Measurements from ENCODE around the gene STARD7. TPM values are rescaled to one million over a fixed set of nuclear protein-coding genes. Genes with fewer than 3 reads are reported as not detected.

The STARD7 gene
- total RNA-seq, 1 experiment from 2014 or later, result 224 TPM

GRCh38 chr2:96176661-96177060, 32.0 kb downstream of the STARD7 start:
- Mint-ChIP-seq H3K4me3 (ENCODE audit: unreplicated experiment) (no peak overlapping the region), H3K27ac (ENCODE audit: unreplicated experiment) (no peak overlapping the region), H3K4me1 (ENCODE audit: low read depth, unreplicated experiment) (no peaks in the 10 kb centered on the region), H3K9me3 (ENCODE audit: unreplicated experiment) (no peaks in the 10 kb centered on the region), H3K36me3 (ENCODE audit: insufficient read depth, unreplicated experiment) (no peaks in the 10 kb centered on the region), H3K27me3 (ENCODE audit: insufficient read depth, unreplicated experiment) (no peaks in the 10 kb centered on the region)
- Histone ChIP-seq H3K4me1 (no peaks in the 10 kb centered on the region), H3K4me3 (ENCODE audit: low read depth, low read length) (no peak overlapping the region), H3K36me3 (ENCODE audit: control insufficient read depth, insufficient read depth, low read length) (no peaks in the 10 kb centered on the region), H3K27me3 (replicated peaks; ENCODE audit: control insufficient read depth, insufficient read depth, low read length) (no peaks in the 10 kb centered on the region), H3K9me3 (no peaks in the 10 kb centered on the region)
- no peak for DNase-seq
- TF ChIP-seq CTCF (IDR thresholded peaks at IDR 0.05; ENCODE audit: insufficient read depth in 1 of 2, low read depth in 1 of 2, low read length in 1 of 2, severe bottlenecking in 1 of 2, unreplicated experiment in 1 of 2), result no peak
- CTCF ChIA-PET, result interaction anchor here (1.4 kb wide), 1 partner anchor 154 kb away, joined by 4 read pairs; no protein-coding TSS in a partner anchor
- POLR2A ChIA-PET, result no interaction called here
- intact Hi-C loops (cut with micrococcal nuclease; ENCODE audit: unreplicated experiment), result loop anchor here (10.0 kb wide), 1 partner anchor 152 kb away; no protein-coding TSS in a partner anchor
- BruUV-seq (replicated peaks), result no TSS peak

- Histone ChIP-seq H3K9me3 (no peaks in the 10 kb centered on the region; the same call in 1 of the 2 replicates), H3K27me3 (replicated peaks; ENCODE audit: control insufficient read depth, insufficient read depth, low read length) (no peaks in the 10 kb centered on the region), H3K36me3 (ENCODE audit: control insufficient read depth, insufficient read depth, low read length) (no peaks in the 10 kb centered on the region), H3K4me1 (no peaks in the 10 kb centered on the region), H3K4me3 (ENCODE audit: low read depth, low read length) (no peak overlapping the region)
- Mint-ChIP-seq H3K4me3 (ENCODE audit: unreplicated experiment) (no peak overlapping the region), H3K36me3 (ENCODE audit: insufficient read depth, unreplicated experiment) (peaks cover under 1% of the 10 kb centered on the region), H3K9me3 (ENCODE audit: unreplicated experiment) (no peaks in the 10 kb centered on the region), H3K4me1 (ENCODE audit: low read depth, unreplicated experiment) (no peaks in the 10 kb centered on the region), H3K27me3 (ENCODE audit: insufficient read depth, unreplicated experiment) (no peaks in the 10 kb centered on the region), H3K27ac (ENCODE audit: unreplicated experiment) (no peak overlapping the region)
- ChIA-PET CTCF (interaction anchor here (1.4 to 1.8 kb wide), 2 partner anchors 91 to 153 kb away, joined by 4 to 10 read pairs; no protein-coding TSS in a partner anchor), POLR2A (no interaction called here)
- no peak for TF ChIP-seq CTCF (IDR thresholded peaks at IDR 0.05; ENCODE audit: insufficient read depth in 1 of 2, low read depth in 1 of 2, low read length in 1 of 2, severe bottlenecking in 1 of 2, unreplicated experiment in 1 of 2)
- BruUV-seq (replicated peaks), result no TSS peak
- intact Hi-C loops (cut with micrococcal nuclease; ENCODE audit: unreplicated experiment), result loop anchor here (2.0 to 10.0 kb wide), 3 partner anchors 67 to 183 kb away; no protein-coding TSS in a partner anchor
- DNase-seq, result no peak
These were observed 32.7 kb downstream of the STARD7 start for GRCh38 chr2:96175951-96176350.

GRCh38 chr2:96174251-96175144, 34.1 kb downstream of the STARD7 start:
- H3K4me3 ChIP-seq (ENCODE audit: low read depth, low read length), result no peak overlapping the region
- H3K4me1 ChIP-seq, result no peaks in the 10 kb centered on the region
- H3K4me3 Mint-ChIP-seq (ENCODE audit: unreplicated experiment), result no peak overlapping the region
- peaks cover 9% of the 10 kb centered on the region for H3K36me3 Mint-ChIP-seq (ENCODE audit: insufficient read depth, unreplicated experiment)
- peak; percentile 76 to 86 for DNase-seq
- H3K27me3 ChIP-seq (replicated peaks; ENCODE audit: control insufficient read depth, insufficient read depth, low read length), result no peaks in the 10 kb centered on the region
- TF ChIP-seq CTCF (IDR thresholded peaks at IDR 0.05; ENCODE audit: insufficient read depth in 1 of 2, low read depth in 1 of 2, low read length in 1 of 2, severe bottlenecking in 1 of 2, unreplicated experiment in 1 of 2), result peak; percentile 89 to 96
- H3K27ac Mint-ChIP-seq (ENCODE audit: unreplicated experiment), result no peak overlapping the region
- intact Hi-C loops (cut with micrococcal nuclease; ENCODE audit: unreplicated experiment), result loop anchor here (1.0 to 10.0 kb wide), 4 partner anchors 36 to 182 kb away; partner anchors contain the start of gene ASTL
- no peaks in the 10 kb centered on the region for H3K4me1 Mint-ChIP-seq (ENCODE audit: low read depth, unreplicated experiment)
- BruUV-seq (replicated peaks), result no TSS peak
- H3K36me3 ChIP-seq (ENCODE audit: control insufficient read depth, insufficient read depth, low read length), result no peaks in the 10 kb centered on the region
- H3K9me3 ChIP-seq, result peaks cover 3% of the 10 kb centered on the region
- ChIA-PET POLR2A (interaction anchor here (0.6 to 1.1 kb wide), 3 partner anchors 35 to 152 kb away, joined by 3 to 4 read pairs (median 3); partner anchors contain the start of gene ASTL), CTCF (interaction anchor here (0.6 to 2.7 kb wide), 27 partner anchors 8 to 567 kb away, joined by 3 to 81 read pairs (median 4); partner anchors contain the start of genes ANKRD36C, ASTL, DUSP2 and STARD7)
- no peaks in the 10 kb centered on the region for H3K9me3 Mint-ChIP-seq (ENCODE audit: unreplicated experiment)
- H3K27me3 Mint-ChIP-seq (ENCODE audit: insufficient read depth, unreplicated experiment), result no peaks in the 10 kb centered on the region
